Activated naive CD4-positive, alpha-beta T cell treated with anti-CD3 and anti-CD28 coated beads, Interleukin-2, amount 50 U/mL, for 24 hours (primary cell): ENCODE results near the gene CHD2.
"Not testable (repeated sequence)": the region's sequence is repeated elsewhere in the genome, so short reads cannot be mapped to it uniquely, and the experiment has no call there.

Source experiments
- H3K27ac Mint-ChIP-seq: one replicate; pipeline ENCODE4 v1.8.0; 2021; ENCODE audit warnings: mild to moderate bottlenecking, mixed read lengths
- H3K27me3 Mint-ChIP-seq: one replicate; pipeline ENCODE4 v1.8.0; 2021; ENCODE audit warnings: mixed read lengths
- H3K36me3 Mint-ChIP-seq: one replicate; pipeline ENCODE4 v1.8.0; 2021; ENCODE audit warnings: mixed read lengths
- H3K4me1 Mint-ChIP-seq: one replicate; pipeline ENCODE4 v1.8.0; 2021; ENCODE audit warnings: mixed read lengths
- H3K4me3 Mint-ChIP-seq: one replicate; pipeline ENCODE4 v1.8.0; 2021; ENCODE audit warnings: mild to moderate bottlenecking, mixed read lengths
- H3K9me3 Mint-ChIP-seq: one replicate; pipeline ENCODE4 v1.8.0; 2021; ENCODE audit warnings: mixed read lengths

CHD2 gene

GRCh38 chr15:93056836-93057235 lies 156.7 kb downstream of the CHD2 start:
- H3K4me1 Mint-ChIP-seq: no peaks in the 10 kb centered on the region
- no peak overlapping the region for H3K27ac Mint-ChIP-seq
- H3K4me3 Mint-ChIP-seq: no peak overlapping the region
- H3K9me3 Mint-ChIP-seq: no peaks in the 10 kb centered on the region
- no peaks in the 10 kb centered on the region for H3K27me3 Mint-ChIP-seq
- H3K36me3 Mint-ChIP-seq: no peaks in the 10 kb centered on the region

GRCh38 chr15:93057618-93058017 lies 157.5 kb downstream of the CHD2 start:
- Mint-ChIP-seq H3K27ac (no peak overlapping the region), H3K4me1 (no peaks in the 10 kb centered on the region), H3K27me3 (no peaks in the 10 kb centered on the region), H3K36me3 (no peaks in the 10 kb centered on the region), H3K9me3 (no peaks in the 10 kb centered on the region), H3K4me3 (no peak overlapping the region)

GRCh38 chr15:93058128-93058527 lies 158.0 kb downstream of the CHD2 start:
- H3K9me3 Mint-ChIP-seq: no peaks in the 10 kb centered on the region
- H3K27me3 Mint-ChIP-seq: no peaks in the 10 kb centered on the region
- no peak overlapping the region for H3K27ac Mint-ChIP-seq
- no peaks in the 10 kb centered on the region for H3K36me3 Mint-ChIP-seq
- no peaks in the 10 kb centered on the region for H3K4me1 Mint-ChIP-seq
- H3K4me3 Mint-ChIP-seq: no peak overlapping the region

- H3K36me3 Mint-ChIP-seq: no peaks in the 10 kb centered on the region
- H3K9me3 Mint-ChIP-seq: no peaks in the 10 kb centered on the region
- no peaks in the 10 kb centered on the region for H3K4me1 Mint-ChIP-seq
- H3K4me3 Mint-ChIP-seq: no peak overlapping the region
- no peaks in the 10 kb centered on the region for H3K27me3 Mint-ChIP-seq
- no peak overlapping the region for H3K27ac Mint-ChIP-seq
These were observed 158.8 kb downstream of the CHD2 start for GRCh38 chr15:93058904-93059427.

- H3K4me3 Mint-ChIP-seq: no peak overlapping the region
- no peak overlapping the region for H3K27ac Mint-ChIP-seq
- H3K27me3 Mint-ChIP-seq: no peaks in the 10 kb centered on the region
- no peaks in the 10 kb centered on the region for H3K36me3 Mint-ChIP-seq
- no peaks in the 10 kb centered on the region for H3K4me1 Mint-ChIP-seq
- H3K9me3 Mint-ChIP-seq: no peaks in the 10 kb centered on the region
These were observed 159.3 kb downstream of the CHD2 start for GRCh38 chr15:93059442-93059841.

- peaks cover 2% of the 10 kb centered on the region for H3K27me3 Mint-ChIP-seq
- H3K27ac Mint-ChIP-seq: no peak overlapping the region
- H3K4me3 Mint-ChIP-seq: no peak overlapping the region
- H3K9me3 Mint-ChIP-seq: no peaks in the 10 kb centered on the region
- H3K36me3 Mint-ChIP-seq: no peaks in the 10 kb centered on the region
- no peaks in the 10 kb centered on the region for H3K4me1 Mint-ChIP-seq
These were observed 160.5 kb downstream of the CHD2 start for GRCh38 chr15:93060336-93061248.

- not testable (repeated sequence) for H3K4me3 Mint-ChIP-seq, H3K9me3 Mint-ChIP-seq
These were observed 162.6 kb downstream of the CHD2 start for GRCh38 chr15:93062628-93063261.

GRCh38 chr15:93063262-93063671 lies 163.1 kb downstream of the CHD2 start:
- no peaks in the 10 kb centered on the region for H3K4me1 Mint-ChIP-seq
- peaks cover 2% of the 10 kb centered on the region for H3K27me3 Mint-ChIP-seq
- H3K27ac Mint-ChIP-seq: no peak overlapping the region
- no peaks in the 10 kb centered on the region for H3K36me3 Mint-ChIP-seq
- no peaks in the 10 kb centered on the region for H3K9me3 Mint-ChIP-seq
- H3K4me3 Mint-ChIP-seq: no peak overlapping the region

More at GRCh38 chr15:93062628-93063261, 162.6 kb downstream of the CHD2 start:
- H3K36me3 Mint-ChIP-seq, H3K27me3 Mint-ChIP-seq, H3K4me1 Mint-ChIP-seq, H3K27ac Mint-ChIP-seq: not testable (repeated sequence)

- Mint-ChIP-seq H3K36me3 (no peaks in the 10 kb centered on the region), H3K27me3 (peaks cover 2% of the 10 kb centered on the region), H3K9me3 (no peaks in the 10 kb centered on the region), H3K27ac (no peak overlapping the region), H3K4me1 (no peaks in the 10 kb centered on the region), H3K4me3 (no peak overlapping the region)
These were observed 163.9 kb downstream of the CHD2 start for GRCh38 chr15:93063796-93064690.

GRCh38 chr15:93065641-93066045 lies 165.5 kb downstream of the CHD2 start:
- H3K27ac Mint-ChIP-seq: no peak overlapping the region
- no peaks in the 10 kb centered on the region for H3K36me3 Mint-ChIP-seq
- peaks cover 2% of the 10 kb centered on the region for H3K27me3 Mint-ChIP-seq
- no peaks in the 10 kb centered on the region for H3K4me1 Mint-ChIP-seq
- no peak overlapping the region for H3K4me3 Mint-ChIP-seq
- no peaks in the 10 kb centered on the region for H3K9me3 Mint-ChIP-seq

GRCh38 chr15:93066224-93066681 lies 166.1 kb downstream of the CHD2 start:
- Mint-ChIP-seq H3K4me3 (no peak overlapping the region), H3K36me3 (no peaks in the 10 kb centered on the region), H3K9me3 (no peaks in the 10 kb centered on the region), H3K4me1 (no peaks in the 10 kb centered on the region), H3K27ac (no peak overlapping the region), H3K27me3 (peaks cover 5% of the 10 kb centered on the region)

- H3K4me3 Mint-ChIP-seq: no peak overlapping the region
- H3K36me3 Mint-ChIP-seq: no peaks in the 10 kb centered on the region
- H3K27me3 Mint-ChIP-seq: peaks cover 13% of the 10 kb centered on the region
- no peak overlapping the region for H3K27ac Mint-ChIP-seq
- no peaks in the 10 kb centered on the region for H3K9me3 Mint-ChIP-seq
- peaks cover 4% of the 10 kb centered on the region for H3K4me1 Mint-ChIP-seq
These were observed 166.9 kb downstream of the CHD2 start for GRCh38 chr15:93066834-93067648.

GRCh38 chr15:93067649-93068085 lies 167.5 kb downstream of the CHD2 start:
- Mint-ChIP-seq H3K4me1 (peaks cover 7% of the 10 kb centered on the region), H3K9me3 (no peaks in the 10 kb centered on the region), H3K27me3 (peaks cover 15% of the 10 kb centered on the region), H3K36me3 (no peaks in the 10 kb centered on the region), H3K4me3 (no peak overlapping the region), H3K27ac (no peak overlapping the region)

- no peak overlapping the region for H3K27ac Mint-ChIP-seq
- H3K4me3 Mint-ChIP-seq: no peak overlapping the region
- no peaks in the 10 kb centered on the region for H3K36me3 Mint-ChIP-seq
- H3K4me1 Mint-ChIP-seq: peaks cover 12% of the 10 kb centered on the region
- H3K9me3 Mint-ChIP-seq: no peaks in the 10 kb centered on the region
- peaks cover 19% of the 10 kb centered on the region for H3K27me3 Mint-ChIP-seq
These were observed 168.6 kb downstream of the CHD2 start for GRCh38 chr15:93068581-93069199.
